ENCODE measurements around the gene NHSL1. TPM values are rescaled to one million over a fixed set of nuclear protein-coding genes. Genes with fewer than 3 reads are reported as not detected.

Gene NHSL1
- total and polyA plus RNA-seq, 7 donors: 6.5 to 17.5 (median 8.6) TPM

Small RNA genes within 50 kb of the gene (small RNA-seq; reads per million reads assigned to genes)
- gene AL031003.1: 0 reads per million in 3 donors
- gene AL391669.1: 0 reads per million in 3 donors
- 0 reads per million in 3 donors for gene MIR3145

Other genes starting within 250 kb of the NHSL1 start
- gene SMIM28, start 121.6 kb downstream of the NHSL1 start, total RNA-seq: 1 to 10 TPM in 3 of 4 donors, under 1 TPM in 1; 0.66 to 5.3 (median 3.8) TPM
- gene SMIM28, start 121.6 kb downstream of the NHSL1 start, polyA plus RNA-seq: 1 to 10 TPM in 1 of 3 donors, not detected in 2; 5.0 TPM
- gene HEBP2, start 95.3 kb downstream of the NHSL1 start, total RNA-seq: 10 to 100 TPM; 46.3 to 75.3 (median 65.5) TPM
- 10 to 100 TPM; 16.6 to 21.0 (median 19.4) TPM for gene HEBP2, start 95.3 kb downstream of the NHSL1 start, polyA plus RNA-seq

Measured in sigmoid colon (tissue), 7 donors.